ENCODE data around the gene CADM2.

The CADM2 gene

GRCh38 chr3:85554153-85554552 lies 595.4 kb downstream of the CADM2 start:
- DNase-seq (ENCODE audit: low read depth in 4 of 4, low spot score in 1 of 4): no peak

- no peak for DNase-seq (ENCODE audit: low read depth in 4 of 4, low spot score in 1 of 4)
Measured at GRCh38 chr3:85560088-85560785, 601.4 kb downstream of the CADM2 start.

GRCh38 chr3:85567071-85567676 lies 608.4 kb downstream of the CADM2 start:
- DNase-seq (ENCODE audit: low read depth in 4 of 4, low spot score in 1 of 4): peak in 1 of 4 experiments; percentile 9

GRCh38 chr3:85570819-85571218 lies 612.0 kb downstream of the CADM2 start:
- DNase-seq (ENCODE audit: low read depth in 4 of 4, low spot score in 1 of 4): no peak

GRCh38 chr3:85571835-85572234 lies 613.0 kb downstream of the CADM2 start:
- DNase-seq (ENCODE audit: low read depth in 4 of 4, low spot score in 1 of 4): no peak

- DNase-seq (ENCODE audit: low read depth in 4 of 4, low spot score in 1 of 4): no peak
Measured at GRCh38 chr3:85572426-85572825, 613.6 kb downstream of the CADM2 start.

GRCh38 chr3:85572978-85573377 lies 614.2 kb downstream of the CADM2 start:
- DNase-seq (ENCODE audit: low read depth in 4 of 4, low spot score in 1 of 4): no peak

- no peak for DNase-seq (ENCODE audit: low read depth in 4 of 4, low spot score in 1 of 4)
Measured at GRCh38 chr3:85574006-85574705, 615.4 kb downstream of the CADM2 start.

GRCh38 chr3:85576091-85576690 lies 617.4 kb downstream of the CADM2 start:
- DNase-seq (ENCODE audit: low read depth in 4 of 4, low spot score in 1 of 4): peak in 3 of 4 experiments; percentile 5 to 16 (median 8)

GRCh38 chr3:85576697-85577200 lies 618.0 kb downstream of the CADM2 start:
- no peak for DNase-seq (ENCODE audit: low read depth in 4 of 4, low spot score in 1 of 4)

GRCh38 chr3:85584779-85585356 lies 626.1 kb downstream of the CADM2 start:
- DNase-seq (ENCODE audit: low read depth in 4 of 4, low spot score in 1 of 4): no peak

GRCh38 chr3:85586018-85586417 lies 627.2 kb downstream of the CADM2 start:
- no peak for DNase-seq (ENCODE audit: low read depth in 4 of 4, low spot score in 1 of 4)

GRCh38 chr3:85589145-85589544 lies 630.4 kb downstream of the CADM2 start:
- no peak for DNase-seq (ENCODE audit: low read depth in 4 of 4, low spot score in 1 of 4)

- DNase-seq (ENCODE audit: low read depth in 4 of 4, low spot score in 1 of 4): no peak
Measured at GRCh38 chr3:85591451-85591850, 632.7 kb downstream of the CADM2 start.

- no peak for DNase-seq (ENCODE audit: low read depth in 4 of 4, low spot score in 1 of 4)
Measured at GRCh38 chr3:85592256-85592655, 633.5 kb downstream of the CADM2 start.

GRCh38 chr3:85594676-85595075 lies 635.9 kb downstream of the CADM2 start:
- DNase-seq (ENCODE audit: low read depth in 4 of 4, low spot score in 1 of 4): no peak

GRCh38 chr3:85603378-85603777 lies 644.6 kb downstream of the CADM2 start:
- no peak for DNase-seq (ENCODE audit: low read depth in 4 of 4, low spot score in 1 of 4)

GRCh38 chr3:85604641-85605040 lies 645.9 kb downstream of the CADM2 start:
- DNase-seq (ENCODE audit: low read depth in 4 of 4, low spot score in 1 of 4): no peak

- DNase-seq (ENCODE audit: low read depth in 4 of 4, low spot score in 1 of 4): no peak
Measured at GRCh38 chr3:85605066-85605465, 646.3 kb downstream of the CADM2 start.

GRCh38 chr3:85626662-85627061 lies 667.9 kb downstream of the CADM2 start:
- no peak for DNase-seq (ENCODE audit: low read depth in 4 of 4, low spot score in 1 of 4)

GRCh38 chr3:85627932-85628331 lies 669.1 kb downstream of the CADM2 start:
- no peak for DNase-seq (ENCODE audit: low read depth in 4 of 4, low spot score in 1 of 4)

All from stimulated activated CD4-positive, alpha-beta T cell treated with anti-CD3 and anti-CD28 coated beads, Interleukin-1b, Interleukin-23, amount 100 ng/mL, for 24 hours (primary cell).